Measurements from ENCODE around the gene ZCCHC18.

Gene ZCCHC18

DNA sequence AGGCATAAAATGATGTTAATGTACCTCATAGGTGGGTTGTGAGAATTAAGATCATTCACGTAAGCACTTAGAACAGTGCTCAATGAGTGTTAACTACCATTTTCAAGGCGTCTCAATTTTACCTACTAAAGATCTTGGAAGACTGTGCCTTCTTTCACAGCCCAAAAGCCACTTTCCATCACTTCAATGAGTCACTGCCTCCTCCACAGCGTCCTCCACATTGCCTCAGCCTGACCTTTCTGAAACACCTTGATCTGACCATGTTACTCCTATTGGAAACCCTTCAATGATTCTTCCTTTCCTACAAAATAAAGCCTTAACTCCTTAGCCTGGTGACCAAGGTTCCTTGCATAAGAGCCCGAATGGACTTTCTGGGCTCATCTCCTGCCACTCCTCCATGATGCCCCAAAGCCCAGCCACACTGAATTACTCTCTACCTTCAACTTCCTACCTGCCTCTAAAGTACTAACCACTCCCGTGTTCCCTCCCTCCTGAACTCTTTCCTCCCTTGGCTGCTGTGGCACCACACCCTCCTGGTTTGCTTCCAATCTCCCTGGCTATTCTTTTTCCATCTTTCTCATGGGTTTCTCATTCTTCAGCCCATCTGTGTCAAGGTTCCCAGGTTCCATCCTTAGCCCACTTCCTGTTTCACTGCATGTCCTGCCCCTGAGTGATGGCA, 22.4 kb downstream of the ZCCHC18 start:
- DNase-seq: no peak

DNA sequence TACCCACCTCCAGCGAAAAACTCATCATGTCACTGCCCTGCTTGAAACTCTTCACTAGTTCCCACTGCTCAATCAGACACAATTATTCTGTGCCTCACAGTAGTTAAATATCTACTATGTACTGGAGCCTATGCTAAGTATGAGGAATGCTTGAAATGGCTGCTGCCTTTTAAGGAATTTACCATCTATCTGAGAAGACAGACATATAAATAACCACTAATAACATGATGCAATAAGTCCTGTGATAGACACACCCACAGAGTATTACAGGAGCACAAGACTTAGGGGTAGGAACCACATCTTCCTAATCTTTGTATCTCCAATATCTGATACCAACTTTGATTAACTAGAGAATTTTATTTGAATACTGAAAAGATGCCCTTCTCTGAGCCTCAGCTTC, 23.4 kb downstream of the ZCCHC18 start:
- no peak for DNase-seq

DNA sequence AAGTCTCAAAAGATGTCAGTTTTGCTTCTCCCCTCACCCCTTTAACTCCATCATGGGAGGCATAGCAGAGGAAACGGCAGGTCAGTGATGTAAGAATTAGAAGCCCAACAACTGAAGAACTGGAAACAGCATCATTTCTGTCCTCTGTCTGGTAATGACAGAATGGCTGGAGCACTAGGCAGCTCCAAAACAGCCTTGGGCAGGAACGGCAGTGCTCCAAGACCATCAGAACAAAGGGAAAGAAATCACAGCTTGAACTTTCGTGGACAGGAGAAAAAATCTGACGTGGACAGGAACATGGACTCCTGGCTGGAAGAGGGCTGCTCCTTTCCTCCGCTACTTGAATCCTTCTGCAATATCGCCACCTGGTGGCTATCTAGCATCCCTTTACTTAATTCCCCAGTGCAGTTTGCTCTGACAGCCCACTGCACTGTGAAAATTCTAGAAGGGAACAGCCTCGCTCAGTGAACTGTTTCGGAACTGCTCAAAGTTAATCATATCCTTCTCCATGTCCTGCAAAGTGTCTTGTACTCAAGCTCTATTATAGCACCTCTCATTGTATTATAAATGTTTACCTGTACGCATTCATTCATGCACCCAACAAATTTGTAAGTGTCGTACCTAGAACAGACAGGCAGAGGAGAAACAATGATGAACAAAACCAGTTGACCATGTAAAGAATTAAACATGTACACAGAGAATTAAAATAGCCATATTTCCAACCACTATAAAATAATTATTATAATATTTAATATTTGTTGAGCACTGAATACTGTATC, 24.1 kb downstream of the ZCCHC18 start:
- DNase-seq: peak; percentile 69

DNA sequence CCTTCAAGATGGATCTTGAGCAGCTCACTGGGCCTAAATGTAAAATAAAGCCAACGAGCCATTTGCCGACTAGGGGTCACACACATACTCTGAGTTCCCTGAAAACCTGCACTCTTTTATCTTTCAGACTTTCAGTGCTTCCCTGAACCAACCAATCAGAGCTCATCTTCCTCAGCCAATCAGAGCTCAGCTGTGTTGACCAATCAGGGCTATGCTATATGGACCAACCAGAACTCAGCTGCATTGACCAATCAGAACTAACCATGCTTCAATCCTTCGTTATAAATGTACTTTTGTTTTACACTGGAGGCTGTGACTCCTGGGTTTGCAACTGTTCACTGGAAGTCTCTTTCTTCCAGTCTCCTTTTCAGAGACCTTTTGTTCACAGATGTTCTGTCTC, 25.2 kb downstream of the ZCCHC18 start:
- no peak for DNase-seq

DNA sequence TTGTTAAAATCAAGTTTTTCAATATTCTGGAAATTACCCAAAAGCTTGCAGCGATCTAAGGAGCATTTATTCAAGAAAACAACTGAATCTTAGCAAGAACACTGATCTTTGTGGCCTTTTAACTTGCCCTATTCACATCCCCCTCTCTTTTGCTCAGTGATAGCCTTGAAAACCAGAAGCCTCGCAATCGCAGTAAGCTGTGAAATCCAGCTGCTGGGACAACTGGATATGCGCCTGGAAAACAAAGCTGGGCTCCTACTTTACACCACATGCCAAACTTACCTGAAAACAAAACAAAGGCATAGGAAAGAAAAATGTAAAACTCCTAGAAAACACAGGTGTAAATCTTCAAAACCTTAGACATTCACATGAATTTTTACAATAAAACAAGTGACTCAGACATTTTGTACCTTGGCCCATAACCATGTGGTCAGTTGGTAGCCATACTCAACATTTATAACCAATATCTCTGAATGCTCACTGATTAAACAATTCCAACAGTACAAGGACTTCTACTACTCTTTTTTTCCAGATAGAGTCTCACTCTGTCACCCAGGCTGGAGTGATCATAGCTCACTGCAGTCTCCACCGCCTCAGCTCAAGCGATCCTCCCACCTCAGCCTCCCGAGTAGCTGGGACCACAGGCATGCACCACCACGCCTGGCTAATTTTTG, 28.9 kb downstream of the ZCCHC18 start:
- no peak for DNase-seq

DNA sequence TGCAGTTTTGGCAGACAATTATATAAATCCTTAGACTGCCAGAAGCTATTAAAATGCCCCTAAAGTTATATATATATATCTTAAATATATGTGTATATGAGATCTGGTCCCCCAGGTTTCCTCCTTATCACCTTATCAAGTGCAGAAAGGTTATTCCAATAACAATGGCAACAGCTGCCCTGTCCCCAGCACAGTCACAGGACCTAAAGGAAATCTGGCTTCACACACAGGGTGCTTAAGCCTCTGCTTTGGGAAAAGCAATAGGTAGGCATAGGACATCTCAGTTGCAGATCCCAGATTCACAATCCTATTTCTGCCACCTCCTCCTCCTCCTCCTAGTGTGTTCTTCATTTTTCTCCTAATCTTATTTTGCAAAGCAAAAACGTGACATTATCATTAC, 38.7 kb downstream of the ZCCHC18 start:
- DNase-seq: no peak

DNA sequence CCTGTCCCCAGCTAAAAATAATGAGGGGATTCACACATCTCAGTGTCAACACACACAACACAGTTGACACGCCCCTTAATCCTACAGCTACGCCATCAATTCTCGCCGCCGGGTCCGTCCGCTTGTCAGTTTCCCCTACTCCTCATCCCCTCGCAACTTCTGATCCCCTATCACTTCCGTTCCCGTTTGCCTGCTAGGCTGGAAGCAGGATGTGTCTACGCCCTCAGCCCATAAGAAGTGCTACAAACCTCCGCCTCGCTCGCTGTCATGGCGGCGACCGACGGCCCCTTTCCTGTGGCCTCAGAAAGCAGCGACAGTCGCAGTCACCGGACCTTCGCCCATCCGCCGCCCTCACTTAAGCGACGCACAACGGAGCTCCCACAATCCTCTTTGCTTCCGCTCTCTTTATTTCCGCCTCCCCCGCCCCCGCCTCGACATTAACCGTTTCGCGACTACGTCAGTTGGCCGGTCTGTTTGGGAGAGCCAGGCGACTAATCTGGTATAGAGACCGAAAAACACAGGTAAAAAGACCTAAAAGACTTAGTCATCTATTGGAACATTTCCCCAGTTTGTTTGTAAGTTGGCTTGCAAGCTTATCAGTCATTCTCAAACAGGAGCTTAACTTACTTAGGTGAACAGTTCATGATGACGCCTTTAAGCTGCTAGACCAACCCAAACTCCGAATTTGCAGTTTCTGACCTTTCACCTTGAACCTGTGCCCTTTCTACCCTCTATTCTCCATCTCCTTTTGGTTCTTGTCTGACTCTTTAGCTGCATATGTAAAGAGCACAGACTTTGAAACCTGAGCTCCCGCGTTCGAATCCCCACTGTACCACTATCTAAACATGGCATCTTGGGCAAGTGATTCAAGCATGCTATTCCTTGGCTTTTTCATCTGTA, 44.6 kb downstream of the ZCCHC18 start, which contains the start of gene SLC25A53:
SLC25A53 (minus strand) TSS at position 380 of the 900 bp plus-strand sequence. CDS start 51,752 bp downstream, outside the sequence.
- DNase-seq: peak; percentile 92

Measured in NCI-H345 (cell line).